HL-60/S4 treated with retinoic acid at 250 ng/mL for 4 days and 3 days (cell line): ENCODE measurements around the gene SUSD4.

ENCODE experiments used
- in situ Hi-C: fragments of 300-500 bp; cut with MboI; formaldehyde crosslinking; loops from 2 replicates; pipeline ENCODE4 v1.7.0; 2022; ENCODE audit warnings: low sequenced_read_pairs

Gene SUSD4

DNA sequence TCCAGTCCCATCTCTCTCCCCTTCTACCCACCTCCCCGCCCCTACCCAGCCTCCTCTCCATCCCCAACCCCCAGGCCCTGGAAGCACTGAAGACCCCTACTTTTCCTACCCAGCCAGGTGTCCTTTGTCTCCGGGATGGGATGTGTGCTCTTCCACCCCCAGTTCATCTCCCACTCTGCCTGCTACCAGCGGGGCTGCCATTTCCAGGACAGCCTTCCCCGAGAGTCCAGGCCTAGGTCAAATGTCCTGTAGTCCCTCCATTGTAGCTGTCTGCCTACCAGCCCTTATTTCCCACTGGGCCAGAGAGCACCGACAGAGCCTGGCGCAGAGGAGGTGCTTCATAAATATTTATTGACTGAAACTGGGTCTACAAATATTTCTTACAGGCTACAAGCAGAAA lies 148.9 kb downstream of the SUSD4 start:
- in situ Hi-C loops = no loop called here

DNA sequence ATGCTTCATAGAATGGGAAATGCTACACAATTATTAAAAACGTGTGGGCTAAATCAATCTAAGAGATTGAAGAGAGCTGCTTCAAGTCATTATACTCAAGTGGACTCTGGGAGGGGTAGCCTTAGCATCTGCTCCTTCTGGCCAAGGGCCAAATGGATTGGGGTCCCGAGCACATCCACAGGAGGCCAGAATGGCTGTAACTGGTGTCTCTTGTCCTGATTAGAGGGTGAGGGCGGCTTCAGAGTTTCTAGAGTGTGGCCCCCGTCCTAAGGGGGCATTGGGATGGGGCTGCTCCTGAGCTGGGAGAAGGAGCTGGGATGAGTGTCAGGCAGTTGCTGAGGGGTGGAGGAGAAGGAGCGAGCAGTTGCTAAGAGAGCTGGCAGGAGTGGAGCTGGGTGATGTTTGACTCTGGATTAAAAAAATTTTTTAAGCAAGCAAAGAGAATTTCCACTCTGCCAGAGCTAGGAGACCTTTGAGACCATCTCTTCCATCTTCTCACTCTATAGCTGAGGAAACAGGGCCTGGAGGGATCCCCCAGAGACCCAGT lies 149.6 kb downstream of the SUSD4 start:
- in situ Hi-C loops = no loop called here

DNA sequence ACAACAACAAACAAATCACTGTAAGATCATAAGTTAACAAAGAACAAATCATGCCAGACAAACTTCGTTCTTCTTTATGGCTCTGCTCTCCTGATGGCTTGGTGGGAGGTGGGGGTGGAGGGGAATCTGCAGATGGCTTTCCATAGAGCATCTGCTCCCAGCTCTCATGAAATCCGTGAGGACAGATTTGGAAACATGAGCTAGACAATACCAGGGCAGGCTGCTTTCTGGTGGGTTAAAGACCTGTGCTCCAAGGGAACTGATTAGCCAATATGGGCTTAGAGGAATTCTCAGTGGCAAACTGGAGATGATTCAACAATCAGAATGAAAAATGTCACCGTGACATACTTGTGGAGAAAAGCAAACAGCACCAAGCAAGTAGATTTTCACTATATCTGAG lies 151.5 kb downstream of the SUSD4 start:
- in situ Hi-C loops = no loop called here

DNA sequence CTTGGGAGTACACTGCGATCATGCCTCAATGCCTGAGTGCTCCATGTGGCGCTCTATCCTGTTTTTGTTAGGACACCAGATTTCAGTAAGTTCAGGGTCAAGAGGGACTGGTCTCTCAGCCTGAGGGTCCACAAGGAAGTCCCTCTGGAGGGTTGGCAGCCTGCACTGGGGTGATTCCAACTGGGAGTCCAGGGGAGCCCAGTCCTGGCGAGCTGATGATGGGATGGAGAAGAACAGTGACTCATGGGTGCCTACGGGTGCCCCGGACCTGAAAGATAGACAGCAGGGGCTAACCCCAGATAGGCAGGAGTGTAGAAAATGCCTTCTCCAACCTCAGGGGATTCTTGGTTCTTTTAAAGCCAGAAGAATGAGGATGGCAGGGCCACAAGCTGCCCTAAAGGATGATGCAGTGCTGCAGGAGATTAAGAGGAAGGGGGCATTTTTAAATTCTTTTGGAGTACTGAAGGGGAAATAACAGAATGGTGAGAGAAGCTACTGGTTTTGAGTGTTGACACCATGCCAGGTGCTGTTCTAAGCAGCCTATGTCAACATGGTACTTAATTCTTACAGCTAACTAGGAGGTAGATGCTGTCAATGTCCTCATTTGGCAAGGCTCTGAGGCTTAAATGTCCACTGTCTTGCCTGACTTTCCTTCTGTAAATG lies 152.5 kb downstream of the SUSD4 start:
- in situ Hi-C loops = no loop called here

DNA sequence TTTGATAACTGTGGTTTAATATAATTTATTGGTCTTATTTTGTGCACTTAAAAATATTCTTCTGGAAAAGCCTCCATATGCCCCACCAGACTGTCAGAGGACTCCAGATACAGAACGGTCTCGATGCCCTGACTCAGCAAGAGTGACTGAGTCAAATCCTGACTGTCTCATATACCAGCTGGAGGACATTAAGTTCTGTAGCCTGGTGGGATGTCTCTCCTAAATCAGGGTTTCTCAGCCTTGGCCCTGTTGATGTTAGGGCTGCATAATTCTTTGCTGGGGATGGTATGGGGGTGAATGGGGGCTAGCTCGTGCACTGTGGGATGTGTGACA lies 153.2 kb downstream of the SUSD4 start:
- in situ Hi-C loops = no loop called here

DNA sequence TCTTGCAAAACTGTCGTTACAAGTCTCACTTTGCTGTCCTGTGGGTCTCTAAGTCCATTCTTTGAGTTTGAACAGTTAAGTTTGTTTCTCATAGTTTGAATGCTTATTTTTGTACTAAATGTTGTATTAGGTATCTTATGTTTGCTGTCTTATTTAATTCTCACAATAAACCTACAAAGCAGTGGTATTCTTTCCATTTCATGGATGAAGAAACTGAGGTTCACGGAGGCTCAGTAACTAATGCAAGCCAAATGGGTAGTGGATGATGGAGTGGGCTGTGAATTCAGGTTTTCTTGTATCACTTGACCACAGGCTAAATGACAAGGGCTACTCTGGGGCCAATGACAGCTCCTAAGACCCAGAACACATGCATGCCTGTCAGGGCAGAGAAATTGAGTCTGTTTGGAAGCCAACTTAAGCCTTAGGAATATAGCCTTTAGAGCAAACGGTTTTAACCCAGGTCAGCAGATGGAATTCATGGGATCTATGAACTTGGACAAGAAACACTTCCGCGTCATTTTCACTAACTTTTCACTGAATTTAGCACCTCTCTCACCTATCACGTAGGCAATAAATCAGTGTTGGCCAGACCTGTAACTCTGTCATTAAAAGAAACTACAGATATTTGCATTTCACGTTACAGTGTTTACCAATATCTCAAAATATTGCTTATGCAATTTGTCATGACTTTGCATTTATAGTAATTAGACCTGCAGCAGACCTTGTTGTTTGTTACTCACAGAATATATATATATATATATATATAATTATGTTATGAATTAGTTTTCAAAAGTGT lies 153.8 kb downstream of the SUSD4 start:
- in situ Hi-C loops = no loop called here

- in situ Hi-C loops = no loop called here
Observed at GRCh38 chr1:223209293-223209898, 154.6 kb downstream of the SUSD4 start.

GRCh38 chr1:223208164-223209076 lies 155.6 kb downstream of the SUSD4 start:
- in situ Hi-C loops = no loop called here

GRCh38 chr1:223207293-223208066 lies 156.5 kb downstream of the SUSD4 start:
- in situ Hi-C loops = no loop called here

DNA sequence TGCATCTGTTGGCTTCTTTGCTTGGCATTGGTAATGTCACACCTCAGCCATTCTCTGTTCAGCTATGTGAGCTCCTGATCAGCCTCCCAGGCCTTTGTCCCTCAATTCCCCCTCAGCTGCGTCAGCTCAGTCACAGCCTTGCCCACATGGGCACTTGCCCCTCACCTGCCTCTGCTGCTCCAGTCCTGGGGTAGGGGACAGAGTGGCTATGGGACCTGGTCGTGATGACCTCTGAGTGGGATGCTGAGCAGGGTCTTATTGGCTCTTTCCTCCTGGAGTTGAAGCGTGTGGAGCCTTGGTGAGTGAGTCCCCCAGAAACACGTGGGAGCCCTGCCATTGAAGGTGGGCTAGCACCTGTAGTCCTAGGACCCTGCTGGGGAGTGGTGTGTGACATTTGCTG lies 159.6 kb downstream of the SUSD4 start:
- in situ Hi-C loops = no loop called here

GRCh38 chr1:223203694-223204093 lies 160.3 kb downstream of the SUSD4 start:
- in situ Hi-C loops = no loop called here

DNA sequence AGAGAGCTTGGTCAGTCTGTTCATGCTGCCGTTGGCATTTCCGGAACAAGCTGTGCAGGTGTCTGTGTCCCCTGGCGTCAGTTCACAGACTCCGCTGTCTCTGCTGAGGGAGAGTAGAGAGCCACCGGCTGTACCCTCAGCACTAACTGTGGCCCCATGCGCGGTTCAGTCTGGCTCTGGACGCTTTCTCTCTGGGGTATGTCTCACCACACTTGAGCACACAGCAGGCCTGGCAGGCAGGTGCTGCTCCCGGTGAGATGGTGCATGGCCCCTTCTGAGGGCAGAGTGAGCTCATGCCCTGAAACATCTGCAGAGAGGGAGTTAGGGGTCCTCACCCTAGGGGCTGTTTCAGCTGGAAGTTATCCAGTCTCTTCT lies 161.0 kb downstream of the SUSD4 start:
- in situ Hi-C loops = no loop called here

DNA sequence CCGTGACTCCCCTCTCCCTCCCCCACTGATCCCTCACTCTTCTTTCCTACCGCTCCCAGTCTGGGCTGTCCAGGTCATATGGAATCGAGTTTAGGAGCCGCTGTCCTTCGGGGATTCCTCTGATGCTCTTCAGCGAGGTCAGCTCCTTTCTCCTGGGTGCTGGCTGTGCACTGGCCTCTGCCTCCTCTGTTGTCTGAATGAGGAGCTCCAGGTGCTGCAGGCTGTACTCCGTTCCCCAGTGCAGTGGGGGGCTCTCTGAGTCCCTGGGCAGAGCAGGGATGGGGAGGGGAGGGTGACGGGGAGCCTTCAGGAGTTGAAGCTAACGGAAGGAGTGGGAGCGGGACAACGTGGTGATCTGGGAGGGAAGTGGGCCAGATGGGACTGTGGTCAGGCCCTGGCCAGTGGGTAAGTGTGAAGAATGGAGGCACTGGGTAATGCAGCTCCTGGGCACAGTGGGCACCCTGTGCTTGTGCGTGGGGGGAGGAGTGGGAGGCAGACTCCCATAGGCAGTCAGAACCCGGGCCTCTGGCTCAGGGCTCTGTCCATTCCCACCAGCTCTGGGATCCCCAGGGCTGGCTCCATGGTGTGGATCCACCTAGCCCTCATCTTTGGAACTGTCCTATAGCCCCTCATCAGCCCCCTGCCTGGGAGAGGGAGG lies 161.5 kb downstream of the SUSD4 start:
- in situ Hi-C loops = no loop called here

DNA sequence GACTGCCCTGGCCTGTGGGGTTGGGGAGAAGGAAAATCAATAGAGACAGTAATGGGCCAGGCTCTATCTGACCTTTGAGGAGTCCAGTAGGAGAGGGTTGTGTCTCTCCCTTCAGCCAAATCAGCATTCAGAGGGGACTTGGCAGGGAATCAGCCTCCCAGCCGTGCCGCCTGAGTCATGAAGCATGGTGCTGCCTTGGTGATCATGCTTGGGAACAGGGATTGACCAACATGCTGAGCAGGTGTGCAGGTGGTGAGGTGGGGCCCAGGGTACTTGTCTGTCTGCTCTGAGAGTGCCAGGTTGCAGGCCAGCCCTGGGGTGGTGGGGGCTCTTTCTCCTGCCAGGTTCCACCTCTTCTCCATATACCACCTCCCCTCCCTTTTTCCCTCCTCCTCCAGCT lies 162.0 kb downstream of the SUSD4 start:
- in situ Hi-C loops = no loop called here

GRCh38 chr1:223200903-223201302 lies 163.1 kb downstream of the SUSD4 start:
- in situ Hi-C loops = no loop called here

GRCh38 chr1:223199094-223199647 lies 164.8 kb downstream of the SUSD4 start:
- in situ Hi-C loops = no loop called here

DNA sequence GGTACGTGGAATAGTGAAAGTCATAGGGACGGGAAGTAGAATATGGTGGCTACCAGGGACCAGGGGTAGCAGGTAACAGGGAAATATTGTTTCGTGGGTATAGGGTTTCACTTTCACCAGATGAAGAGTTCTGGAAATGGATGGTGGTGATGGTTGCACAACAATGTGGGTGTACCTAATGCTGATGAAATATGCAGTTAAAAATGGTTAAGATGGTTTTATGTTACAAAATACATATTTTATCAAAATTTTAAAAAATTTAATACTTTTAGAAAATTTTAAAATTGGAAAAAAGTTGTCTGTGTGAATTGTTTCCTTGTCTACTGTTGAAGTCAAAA lies 165.4 kb downstream of the SUSD4 start:
- in situ Hi-C loops = no loop called here

DNA sequence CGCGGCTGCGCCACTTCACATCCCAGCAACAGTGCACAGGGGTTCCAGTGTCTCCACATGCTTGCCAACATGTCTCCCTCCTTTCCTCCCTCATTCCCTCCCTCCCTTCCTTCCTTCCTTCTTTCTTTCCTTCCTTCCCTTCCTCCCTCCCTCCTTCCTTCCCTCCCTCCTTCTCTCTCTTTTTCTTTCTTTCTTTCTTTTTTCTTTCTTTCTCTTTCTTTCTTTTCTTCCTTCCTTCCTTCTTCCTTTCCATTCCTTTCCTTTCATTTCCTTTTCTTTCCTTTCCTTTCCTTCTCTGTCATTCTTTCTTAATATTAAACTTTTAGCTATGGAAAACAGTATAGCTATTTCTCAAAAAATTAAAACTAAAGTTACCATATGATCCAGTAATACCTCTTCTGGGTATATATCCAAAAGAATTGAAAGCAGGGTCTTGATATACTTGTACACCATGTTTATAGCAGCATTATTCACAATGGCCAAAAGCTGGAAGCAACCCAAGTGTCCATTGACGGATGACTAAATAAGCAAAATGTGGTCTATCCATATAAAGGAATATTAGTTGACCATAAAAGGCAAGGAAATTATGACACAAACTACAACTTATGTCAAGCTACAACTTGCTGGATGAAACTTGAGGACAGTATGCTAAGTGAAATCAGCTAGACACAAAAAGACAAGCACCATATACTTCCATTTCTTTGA lies 165.9 kb downstream of the SUSD4 start:
- in situ Hi-C loops = no loop called here
